ENCODE data around the gene TNXB.

TNXB gene

GRCh38 chr6:32082478-32082877 is 26.7 kb downstream of the TNXB start:
- no peak overlapping the region for H3K4me3 ChIP-seq (ENCODE audit: low read length)
- TF ChIP-seq CTCF (conservative IDR thresholded peaks at IDR 0.05; ENCODE audit: low read depth, low read length) = no peak
- no peak for DNase-seq (ENCODE audit: low read depth)

GRCh38 chr6:32081168-32081990 is 27.8 kb downstream of the TNXB start:
- DNase-seq (ENCODE audit: low read depth) = no peak
- no peak overlapping the region for H3K4me3 ChIP-seq (ENCODE audit: low read length)
- TF ChIP-seq CTCF (conservative IDR thresholded peaks at IDR 0.05; ENCODE audit: low read depth, low read length) = no peak

DNA sequence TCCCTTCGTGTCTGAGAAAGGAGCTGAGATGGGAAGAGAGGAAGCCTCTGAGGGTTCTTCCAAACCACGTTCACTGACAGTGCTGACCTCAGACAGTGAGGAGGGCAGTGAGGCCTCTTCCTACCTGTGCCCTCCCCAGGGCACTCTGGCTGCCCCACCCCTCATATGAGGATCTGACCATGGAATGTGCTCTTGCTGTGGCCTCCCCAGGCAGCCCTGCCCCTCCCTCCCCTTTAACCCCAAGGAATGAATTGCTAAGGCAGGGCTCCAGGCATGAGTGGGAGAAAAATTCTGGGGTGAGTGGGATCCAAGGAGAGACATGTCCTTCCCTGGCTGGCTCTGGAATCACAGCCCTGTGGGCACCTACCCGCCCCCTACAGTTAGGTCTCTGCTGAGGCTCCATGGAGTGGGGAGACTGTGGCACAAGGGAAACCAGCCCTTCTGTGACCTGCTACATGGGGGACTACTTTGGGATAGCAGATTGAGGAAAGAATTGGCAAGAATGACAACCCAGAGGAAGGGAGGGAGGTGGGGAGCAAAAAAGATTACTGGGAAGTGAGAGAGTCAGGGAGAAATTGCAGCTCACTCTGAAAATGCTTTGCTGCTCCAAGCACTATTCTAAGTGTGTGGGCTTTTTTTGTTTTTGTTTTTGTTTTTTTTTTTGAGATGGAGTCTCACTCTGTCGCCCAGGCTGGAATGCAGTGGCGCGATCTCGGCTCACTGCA is 29.4 kb downstream of the TNXB start:
- TF ChIP-seq CTCF (conservative IDR thresholded peaks at IDR 0.05; ENCODE audit: low read depth, low read length) = no peak
- DNase-seq (ENCODE audit: low read depth) = no peak

DNA sequence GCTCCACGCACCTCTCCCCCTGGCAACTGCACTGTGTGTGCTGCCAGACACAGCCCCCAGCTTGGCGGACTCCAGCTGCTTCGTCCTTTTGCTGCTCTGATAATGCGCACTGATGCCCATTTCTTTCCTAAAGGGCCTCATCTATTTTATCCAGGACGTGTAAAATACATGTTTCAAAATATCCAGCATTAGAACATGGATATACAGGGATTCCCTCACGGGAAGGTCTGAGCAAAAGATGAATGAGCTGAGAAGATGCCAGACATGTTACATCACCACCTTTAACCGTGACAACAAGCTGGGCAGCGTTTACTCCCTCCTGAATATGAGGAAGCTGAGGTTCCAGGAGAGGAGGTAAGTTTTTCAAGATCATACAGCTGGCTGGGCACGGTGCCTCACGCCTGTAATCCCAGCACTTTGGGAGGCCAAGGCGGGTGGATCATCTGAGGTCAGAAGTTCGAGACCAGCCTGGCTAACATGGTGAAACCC is 32.8 kb downstream of the TNXB start:
- no peak overlapping the region for H3K4me3 ChIP-seq (ENCODE audit: low read length)
- peak; percentile 17 for DNase-seq (ENCODE audit: low read depth)
- no peak for TF ChIP-seq CTCF (conservative IDR thresholded peaks at IDR 0.05; ENCODE audit: low read depth, low read length)

More for the DNA sequence above, 29.4 kb downstream of the TNXB start:
- no peak overlapping the region for H3K4me3 ChIP-seq (ENCODE audit: low read length)

GRCh38 chr6:32075781-32076180 is 33.4 kb downstream of the TNXB start:
- DNase-seq (ENCODE audit: low read depth) = no peak
- TF ChIP-seq CTCF (conservative IDR thresholded peaks at IDR 0.05; ENCODE audit: low read depth, low read length) = no peak
- no peak overlapping the region for H3K4me3 ChIP-seq (ENCODE audit: low read length)

GRCh38 chr6:32074996-32075532 is 34.1 kb downstream of the TNXB start:
- no peak for TF ChIP-seq CTCF (conservative IDR thresholded peaks at IDR 0.05; ENCODE audit: low read depth, low read length)
- DNase-seq (ENCODE audit: low read depth) = no peak
- H3K4me3 ChIP-seq (ENCODE audit: low read length) = no peak overlapping the region

Data from retinal pigment epithelial cell (primary cell).